ENCODE data around the gene HTR4.
"Not testable (repeated sequence)": the region's sequence is repeated elsewhere in the genome, so short reads cannot be mapped to it uniquely, and the experiment has no call there.

The HTR4 gene

DNA sequence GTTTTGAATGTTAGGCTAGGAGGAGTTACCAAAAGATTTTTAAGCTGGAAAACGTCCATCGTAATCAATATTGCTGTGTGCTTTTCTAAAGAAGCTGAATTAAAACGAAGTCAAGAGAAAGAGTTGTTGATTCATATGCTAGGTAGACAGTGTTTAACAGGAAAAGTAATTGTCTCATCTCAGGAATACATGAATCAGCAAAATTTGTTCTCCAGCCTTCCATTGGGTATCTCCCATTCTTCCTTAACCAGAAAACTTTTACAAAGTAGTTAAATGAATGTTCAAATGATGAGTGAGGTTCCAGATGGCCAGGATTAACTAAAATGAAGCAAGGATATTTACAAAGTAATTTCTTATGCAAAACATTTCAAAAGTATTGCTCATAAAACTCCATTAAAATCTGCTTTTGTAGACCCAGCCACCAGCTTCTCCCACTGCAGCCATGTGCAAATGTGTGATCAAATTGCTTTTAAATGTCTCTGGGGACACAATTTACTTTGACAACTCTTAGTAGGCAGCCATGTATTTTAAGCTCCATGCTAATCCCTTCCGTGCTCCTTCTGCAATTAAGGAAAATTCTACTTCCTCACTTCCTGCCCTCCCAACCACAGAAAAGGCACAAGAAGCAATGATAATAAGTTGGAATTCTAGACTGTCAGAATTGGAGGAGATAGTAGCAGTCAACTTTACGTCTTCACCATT is 121.2 kb downstream of the HTR4 start:
- Histone ChIP-seq H3K27me3 (replicated peaks; ENCODE audit: control insufficient read depth, insufficient read depth, low read length) (no peaks in the 10 kb centered on the region), H3K36me3 (ENCODE audit: control insufficient read depth, insufficient read depth, low read length) (no peaks in the 10 kb centered on the region), H3K4me3 (replicated peaks; ENCODE audit: low read depth, low read length) (no peak overlapping the region)
- TF ChIP-seq, protein P1, sequence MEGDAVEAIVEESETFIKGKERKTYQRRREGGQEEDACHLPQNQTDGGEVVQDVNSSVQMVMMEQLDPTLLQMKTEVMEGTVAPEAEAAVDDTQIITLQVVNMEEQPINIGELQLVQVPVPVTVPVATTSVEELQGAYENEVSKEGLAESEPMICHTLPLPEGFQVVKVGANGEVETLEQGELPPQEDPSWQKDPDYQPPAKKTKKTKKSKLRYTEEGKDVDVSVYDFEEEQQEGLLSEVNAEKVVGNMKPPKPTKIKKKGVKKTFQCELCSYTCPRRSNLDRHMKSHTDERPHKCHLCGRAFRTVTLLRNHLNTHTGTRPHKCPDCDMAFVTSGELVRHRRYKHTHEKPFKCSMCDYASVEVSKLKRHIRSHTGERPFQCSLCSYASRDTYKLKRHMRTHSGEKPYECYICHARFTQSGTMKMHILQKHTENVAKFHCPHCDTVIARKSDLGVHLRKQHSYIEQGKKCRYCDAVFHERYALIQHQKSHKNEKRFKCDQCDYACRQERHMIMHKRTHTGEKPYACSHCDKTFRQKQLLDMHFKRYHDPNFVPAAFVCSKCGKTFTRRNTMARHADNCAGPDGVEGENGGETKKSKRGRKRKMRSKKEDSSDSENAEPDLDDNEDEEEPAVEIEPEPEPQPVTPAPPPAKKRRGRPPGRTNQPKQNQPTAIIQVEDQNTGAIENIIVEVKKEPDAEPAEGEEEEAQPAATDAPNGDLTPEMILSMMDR (IDR thresholded peaks at IDR 0.05; ENCODE audit: insufficient read depth, low read length, poor library complexity, severe bottlenecking): no peak
- DNase-seq (ENCODE audit: extremely low read depth, insufficient read length): no peak

DNA sequence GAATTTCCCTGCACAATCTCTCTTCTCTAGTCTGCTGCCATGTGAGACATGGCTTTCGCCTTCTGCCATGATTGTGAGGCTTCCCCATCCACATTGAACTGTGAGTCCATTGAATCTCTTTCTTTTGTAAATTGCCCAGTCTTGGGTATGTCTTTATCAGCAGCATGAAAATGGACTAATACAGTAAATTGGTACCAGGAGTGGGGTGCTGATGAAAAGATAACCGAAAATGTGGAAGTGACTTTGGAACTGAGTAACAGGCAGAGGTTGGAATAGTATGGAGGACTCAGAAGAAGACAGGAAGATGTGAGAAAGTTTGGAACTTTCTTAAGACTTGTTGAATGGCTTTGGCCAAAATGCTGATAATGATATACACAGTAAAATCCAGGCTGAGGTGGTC is 124.9 kb downstream of the HTR4 start:
- not testable (repeated sequence) for H3K4me3 ChIP-seq (replicated peaks; ENCODE audit: low read depth, low read length)

DNA sequence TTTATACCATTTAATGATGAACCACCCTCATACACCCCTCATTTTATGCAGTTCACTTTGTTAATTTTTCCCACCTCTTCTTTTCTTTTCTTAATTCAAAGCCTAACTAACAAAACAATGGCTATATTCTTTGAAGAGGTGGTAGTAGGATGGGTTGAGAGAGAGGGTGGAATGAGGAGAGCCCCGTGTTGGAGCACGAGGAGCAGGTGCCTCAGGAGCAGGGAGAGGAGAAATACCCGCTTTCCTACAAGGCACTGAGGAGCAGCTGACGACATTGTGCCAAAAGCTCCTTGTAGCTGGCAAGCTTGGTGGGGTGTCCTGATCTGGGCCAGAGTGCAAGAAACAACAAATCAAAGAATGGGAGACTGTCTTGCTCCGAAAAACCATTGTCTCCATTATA is 129.6 kb downstream of the HTR4 start:
- H3K36me3 ChIP-seq (ENCODE audit: control insufficient read depth, insufficient read depth, low read length): no peaks in the 10 kb centered on the region; the same call in 1 of the 2 replicates
- TF ChIP-seq, protein P1 (IDR thresholded peaks at IDR 0.05; ENCODE audit: insufficient read depth, low read length, poor library complexity, severe bottlenecking): no peak
- H3K27me3 ChIP-seq (replicated peaks; ENCODE audit: control insufficient read depth, insufficient read depth, low read length): no peaks in the 10 kb centered on the region
- no peak for DNase-seq (ENCODE audit: extremely low read depth, insufficient read length)
- no peak overlapping the region for H3K4me3 ChIP-seq (replicated peaks; ENCODE audit: low read depth, low read length)

More for the DNA sequence above, 124.9 kb downstream of the HTR4 start:
- H3K27me3 ChIP-seq (replicated peaks; ENCODE audit: control insufficient read depth, insufficient read depth, low read length); H3K36me3 ChIP-seq (ENCODE audit: control insufficient read depth, insufficient read depth, low read length); DNase-seq (ENCODE audit: extremely low read depth, insufficient read length): not testable (repeated sequence)

DNA sequence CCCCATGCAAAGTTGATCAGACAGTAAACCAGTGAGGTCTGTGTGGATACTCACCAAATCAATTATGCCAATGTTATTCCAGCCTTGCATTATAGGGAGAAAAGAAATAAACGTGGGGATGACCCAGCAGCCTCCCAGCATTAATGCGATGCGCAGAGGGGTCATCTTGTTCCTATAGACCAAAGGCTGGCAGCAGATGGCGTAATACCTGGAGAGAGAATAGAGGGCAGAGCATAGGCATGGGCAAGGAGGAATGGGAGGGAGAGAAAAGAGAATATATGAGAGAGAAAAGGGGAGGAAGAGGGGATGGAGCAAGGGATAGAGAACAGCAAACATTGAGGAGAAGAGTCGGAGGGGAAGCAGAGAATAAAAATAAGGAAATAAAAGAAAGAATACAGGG is 131.2 kb downstream of the HTR4 start:
- H3K36me3 ChIP-seq (ENCODE audit: control insufficient read depth, insufficient read depth, low read length): no peaks in the 10 kb centered on the region; the same call in 1 of the 2 replicates
- H3K27me3 ChIP-seq (replicated peaks; ENCODE audit: control insufficient read depth, insufficient read depth, low read length): no peaks in the 10 kb centered on the region
- H3K4me3 ChIP-seq (replicated peaks; ENCODE audit: low read depth, low read length): no peak overlapping the region
- TF ChIP-seq, protein P1 (IDR thresholded peaks at IDR 0.05; ENCODE audit: insufficient read depth, low read length, poor library complexity, severe bottlenecking): no peak
- DNase-seq (ENCODE audit: extremely low read depth, insufficient read length): no peak

DNA sequence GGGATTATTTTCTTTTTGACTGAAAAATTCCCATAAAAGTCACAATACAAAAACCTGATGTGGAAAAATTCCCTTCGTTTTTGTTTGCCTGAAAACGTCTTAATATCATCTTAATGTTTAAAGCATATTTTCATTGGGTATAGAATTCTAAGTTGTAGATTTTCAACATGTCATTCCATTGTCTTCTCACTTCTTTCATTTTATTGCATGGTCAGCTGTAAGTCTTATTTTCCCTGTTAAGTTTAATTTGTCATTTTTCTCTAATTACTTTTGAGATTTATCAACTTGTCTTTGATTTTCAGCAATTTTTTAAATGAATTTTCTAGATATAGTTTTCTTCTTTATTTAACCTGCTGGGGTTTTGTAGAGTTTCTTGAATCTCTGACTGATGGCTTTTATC is 138.9 kb downstream of the HTR4 start:
- TF ChIP-seq, protein P1 (IDR thresholded peaks at IDR 0.05; ENCODE audit: insufficient read depth, low read length, poor library complexity, severe bottlenecking): no peak
- no peak overlapping the region for H3K4me3 ChIP-seq (replicated peaks; ENCODE audit: low read depth, low read length)
- no peak for DNase-seq (ENCODE audit: extremely low read depth, insufficient read length)
- H3K36me3 ChIP-seq (ENCODE audit: control insufficient read depth, insufficient read depth, low read length): no peaks in the 10 kb centered on the region
- H3K27me3 ChIP-seq (replicated peaks; ENCODE audit: control insufficient read depth, insufficient read depth, low read length): no peaks in the 10 kb centered on the region

DNA sequence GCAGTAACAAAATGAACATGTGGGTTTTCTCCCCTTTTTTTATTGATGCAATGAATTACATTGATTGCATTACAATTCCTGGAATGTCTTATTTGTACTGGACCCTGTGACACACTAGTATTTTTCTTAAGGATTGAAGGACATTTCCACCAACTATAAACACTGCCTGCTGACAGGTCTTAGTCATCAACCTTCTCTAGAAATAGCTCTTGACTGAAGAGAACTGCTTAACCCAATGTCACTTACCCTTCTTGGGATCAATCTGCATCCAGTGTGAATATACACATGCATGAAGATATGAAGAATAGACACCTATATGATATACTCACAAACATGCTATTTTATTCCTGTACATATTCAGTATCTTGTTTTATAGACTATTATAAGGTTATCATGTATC is 140.0 kb downstream of the HTR4 start:
- no peak for DNase-seq (ENCODE audit: extremely low read depth, insufficient read length)
- Histone ChIP-seq H3K27me3 (replicated peaks; ENCODE audit: control insufficient read depth, insufficient read depth, low read length) (no peaks in the 10 kb centered on the region), H3K36me3 (ENCODE audit: control insufficient read depth, insufficient read depth, low read length) (no peaks in the 10 kb centered on the region), H3K4me3 (replicated peaks; ENCODE audit: low read depth, low read length) (no peak overlapping the region)
- TF ChIP-seq, protein P1 (IDR thresholded peaks at IDR 0.05; ENCODE audit: insufficient read depth, low read length, poor library complexity, severe bottlenecking): no peak

All from GM06990 (cell line).